H1 (cell line): ENCODE results near the gene LRRC32. TPM values are rescaled to one million over a fixed set of nuclear protein-coding genes. Genes with fewer than 3 reads are reported as not detected.

Experiments used
- CTCF ChIA-PET: fragments of 300-600 bp; sonication (Branson Sonifier 250); formaldehyde crosslinking; loops from one replicate; lab custom pipeline; 2021; ENCODE audit not compliant: partially characterized antibody; lab: Charles Lee
- POLR2A ChIA-PET: fragments of 300-600 bp; sonication (Branson Sonifier 250); formaldehyde crosslinking; loops from one replicate; lab custom pipeline; 2021; ENCODE audit warnings: inconsistent platforms; ENCODE audit not compliant: partially characterized antibody; lab: Charles Lee
- DNase-seq, 2 experiments: peaks; one replicate each; pipeline versions ENCODE4 v3.0.0 to v3.0.0-alpha.2; 2010 to 2022; ENCODE audit warnings: low spot score in 2 of 2, low read depth in 1 of 2, mixed read lengths in 1 of 2
- FAIRE-seq: peaks from 2 replicates; lab custom pipeline; 2011; peaks lifted over from hg19 to GRCh38; lab: Jason Lieb, UNC
- H2AFZ ChIP-seq: 2 replicates; pipeline ENCODE4 v1.8.1; 2012; ENCODE audit warnings: low read length, inconsistent platforms
- H2AK5ac ChIP-seq: 2 replicates; pipeline ENCODE4 v1.6.1; 2013; ENCODE audit warnings: low read depth, low read length
- H2BK120ac ChIP-seq: replicated peaks from 2 replicates; pipeline ENCODE3; 2013; ENCODE audit warnings: low read depth, low read length, inconsistent platforms
- H2BK12ac ChIP-seq: 2 replicates; pipeline ENCODE4 v1.6.1; 2013; ENCODE audit warnings: low read depth, low read length
- H2BK15ac ChIP-seq: 2 replicates; pipeline ENCODE4 v1.6.1; 2013; ENCODE audit warnings: low read length
- H2BK20ac ChIP-seq: 2 replicates; pipeline ENCODE4 v1.6.1; 2013; ENCODE audit warnings: low read length
- H2BK5ac ChIP-seq: 2 replicates; pipeline ENCODE4 v1.6.1; 2013; ENCODE audit warnings: low read depth, low read length
- H3K14ac ChIP-seq: 2 replicates; pipeline ENCODE4 v1.6.1; 2013; ENCODE audit warnings: inconsistent platforms; ENCODE audit not compliant: insufficient read length
- H3K18ac ChIP-seq: 2 replicates; pipeline ENCODE4 v1.6.1; 2013; ENCODE audit warnings: low read length; ENCODE audit errors: extremely low read depth
- H3K23ac ChIP-seq: 2 replicates; pipeline ENCODE4 v1.6.1; 2013; ENCODE audit warnings: inconsistent platforms; ENCODE audit not compliant: insufficient read length
- H3K23me2 ChIP-seq: 2 replicates; pipeline ENCODE4 v1.6.1; 2013; ENCODE audit warnings: low read depth, low read length
- H3K27ac ChIP-seq: 2 replicates; pipeline ENCODE4 v1.6.1; 2011; ENCODE audit warnings: low read depth, low read length, inconsistent platforms
- H3K27me3 ChIP-seq, 4 experiments: replicated peaks in 1 of 4; 1 replicate in 1 of 4; 2 replicates in 3 of 4; pipeline versions ENCODE4 v1.6.1 to v1.8.1; 2011 to 2013; ENCODE audit warnings: low read length in 3 of 4, mild to moderate bottlenecking in 3 of 4, inconsistent platforms in 2 of 4, mixed read lengths in 2 of 4, moderate library complexity in 1 of 4; ENCODE audit not compliant: control insufficient read depth in 3 of 4, insufficient read depth in 3 of 4; ENCODE audit errors: extremely low read depth in 1 of 4
- H3K36me3 ChIP-seq, 4 experiments: 2 replicates each; pipeline versions ENCODE4 v1.6.1 to v1.8.1; 2011 to 2013; ENCODE audit warnings: mild to moderate bottlenecking in 4 of 4, low read length in 3 of 4, moderate library complexity in 2 of 4, control low read depth in 1 of 4, inconsistent platforms in 1 of 4; ENCODE audit not compliant: insufficient read depth in 4 of 4, control insufficient read depth in 2 of 4
- H3K4ac ChIP-seq: replicated peaks from 2 replicates; pipeline ENCODE3; 2013; ENCODE audit warnings: low read length, low read depth, mixed read lengths, inconsistent platforms; ENCODE audit not compliant: insufficient read length
- H3K4me1 ChIP-seq, 4 experiments: replicated peaks in 1 of 4; 1 replicate in 1 of 4; 2 replicates in 3 of 4; pipeline versions ENCODE4 v1.6.1 to v1.8.1; 2011 to 2013; ENCODE audit warnings: low read length in 3 of 4, inconsistent platforms in 2 of 4, mixed read lengths in 1 of 4; ENCODE audit not compliant: insufficient read depth in 4 of 4, control insufficient read depth in 3 of 4
- H3K4me2 ChIP-seq, 2 experiments: 2 replicates each; pipeline versions ENCODE4 v1.6.1 to v1.8.1; 2011 to 2013; ENCODE audit warnings: low read depth in 2 of 2, low read length in 2 of 2, control low read depth in 1 of 2, inconsistent platforms in 1 of 2, mild to moderate bottlenecking in 1 of 2; ENCODE audit not compliant: insufficient read depth in 1 of 2
- H3K4me3 ChIP-seq, 4 experiments: fragments of 200-600, 300-600 bp in 1 of 4; sonication (generic), shearing (Covaris generic), sonication (Bioruptor Twin) in 1 of 4; 2 replicates each; pipeline versions ENCODE4 v1.5.1 to v1.8.1; 2011 to 2016; ENCODE audit warnings: low read length in 4 of 4, low read depth in 3 of 4, control low read depth in 2 of 4, inconsistent platforms in 2 of 4, mild to moderate bottlenecking in 2 of 4, mixed read lengths in 1 of 4, moderate library complexity in 1 of 4; ENCODE audit not compliant: insufficient read depth in 2 of 4; ENCODE audit errors: extremely low read depth in 1 of 4
- H3K56ac ChIP-seq: replicated peaks from 2 replicates; pipeline ENCODE3; 2013; ENCODE audit warnings: low read depth, mild to moderate bottlenecking, mixed read lengths, low read length, inconsistent platforms; ENCODE audit not compliant: insufficient read length
- H3K79me1 ChIP-seq: 2 replicates; pipeline ENCODE4 v1.6.1; 2013; ENCODE audit warnings: low read depth, low read length, control low read depth
- H3K79me2 ChIP-seq, 2 experiments: 2 replicates each; pipeline versions ENCODE4 v1.6.1 to v1.8.1; 2012 to 2013; ENCODE audit warnings: low read length in 2 of 2, mild to moderate bottlenecking in 2 of 2, inconsistent platforms in 1 of 2; ENCODE audit not compliant: insufficient read depth in 2 of 2, control insufficient read depth in 1 of 2
- H3K9ac ChIP-seq, 4 experiments: replicated peaks in 1 of 4; 1 replicate in 1 of 4; 2 replicates in 3 of 4; pipeline versions ENCODE4 v1.6.1 to v1.8.1; 2011 to 2013; ENCODE audit warnings: low read depth in 3 of 4, low read length in 3 of 4, control low read depth in 2 of 4, mild to moderate bottlenecking in 2 of 4, moderate library complexity in 2 of 4, inconsistent platforms in 1 of 4; ENCODE audit errors: extremely low read depth in 1 of 4
- H3K9me3 ChIP-seq, 2 experiments: 2 replicates each; pipeline versions ENCODE4 v1.6.1 to v1.8.1; 2012 to 2013; ENCODE audit warnings: mild to moderate bottlenecking in 2 of 2, moderate library complexity in 2 of 2, control low read depth in 1 of 2, inconsistent platforms in 1 of 2, low read depth in 1 of 2, low read length in 1 of 2, mixed read lengths in 1 of 2; ENCODE audit not compliant: insufficient read depth in 2 of 2
- H4K20me1 ChIP-seq, 2 experiments: replicated peaks in 1 of 2; 2 replicates each; pipeline versions ENCODE3 to v1.8.1; 2011 to 2013; ENCODE audit warnings: inconsistent platforms in 2 of 2, low read length in 2 of 2, mild to moderate bottlenecking in 1 of 2; ENCODE audit not compliant: insufficient read depth in 2 of 2, control insufficient read depth in 1 of 2
- H4K5ac ChIP-seq: 2 replicates; pipeline ENCODE4 v1.6.1; 2013; ENCODE audit warnings: low read length, low read depth, mixed read lengths, inconsistent platforms; ENCODE audit not compliant: insufficient read length
- H4K8ac ChIP-seq: 2 replicates; pipeline ENCODE4 v1.8.0; 2013; ENCODE audit warnings: mild to moderate bottlenecking, moderate library complexity, low read length, inconsistent platforms; ENCODE audit not compliant: insufficient read depth; ENCODE audit errors: extremely low read depth
- H4K91ac ChIP-seq: replicated peaks from 2 replicates; pipeline ENCODE3; 2013; ENCODE audit warnings: low read length, mixed read lengths, inconsistent platforms; ENCODE audit not compliant: insufficient read length
- ATF2 ChIP-seq: IDR thresholded peaks from 2 replicates; pipeline ENCODE4 v1.6.1; 2012; ENCODE audit warnings: low read length, inconsistent platforms
- EZH2 ChIP-seq: fragments of 200-600 bp; sonication (generic); IDR thresholded peaks from 2 replicates; pipeline ENCODE4 v1.7.1; 2012; ENCODE audit warnings: low read depth, mild to moderate bottlenecking, moderate library complexity, low read length, inconsistent platforms; ENCODE audit not compliant: severe bottlenecking
- GABPA ChIP-seq: IDR thresholded peaks from 2 replicates; pipeline ENCODE4 v1.6.1; 2011; ENCODE audit warnings: mild to moderate bottlenecking, low read length, moderate library complexity, borderline replicate concordance; ENCODE audit not compliant: insufficient read depth
- KDM4A ChIP-seq: IDR thresholded peaks from one replicate; pipeline ENCODE4 v1.7.1; 2012; ENCODE audit warnings: low read depth, mild to moderate bottlenecking, moderate library complexity, low read length, inconsistent platforms; ENCODE audit not compliant: severe bottlenecking
- NRF1 ChIP-seq: IDR thresholded peaks from 2 replicates; pipeline ENCODE4 v1.6.1; 2011; ENCODE audit warnings: mild to moderate bottlenecking, low read depth, low read length, improper control_type of control experiment
- POLR2A ChIP-seq, 2 experiments: IDR thresholded peaks; 1 replicate in 1 of 2; 2 replicates in 1 of 2; pipeline ENCODE4 v1.6.1; 2011; ENCODE audit warnings: low read depth in 2 of 2, low read length in 2 of 2, mild to moderate bottlenecking in 2 of 2; ENCODE audit errors: control extremely low read depth in 1 of 2
- TCF12 ChIP-seq: IDR thresholded peaks from 2 replicates; pipeline ENCODE4 v1.6.1; 2011; ENCODE audit warnings: low read depth, mild to moderate bottlenecking, low read length
- WGBS, 2 experiments: shearing (Covaris generic) in 1 of 2; methylation state at CpG; one replicate each; pipeline versions ENCODE4 v1.1.6 to v1.1.7; 2013 to 2015; ENCODE audit warnings: low lambda C conversion rate in 2 of 2, mixed read lengths in 2 of 2, inconsistent platforms in 1 of 2, low coverage in 1 of 2, missing lambda C conversion rate in 1 of 2; ENCODE audit not compliant: insufficient replicate concordance in 2 of 2, insufficient coverage in 1 of 2, insufficient read length in 1 of 2; ENCODE audit errors: extremely low coverage in 1 of 2, missing lambda C conversion rate in 1 of 2; 5-methylcytosine and 5-hydroxymethylcytosine counted together
- polyA plus RNA-seq, 7 experiments: library from polyadenylated mRNA; depleted of rRNA in 3 of 7; stranded (reverse) in 5 of 7; unstranded in 2 of 7; fragments of >200 nt in 5 of 7; fragments of 200-250 nt in 2 of 7; gene quantifications; 1 replicate in 5 of 7; 2 replicates in 1 of 7; 4 replicates in 1 of 7; pipeline versions ENCODE4 v1.2.1 to v1.2.3, GENCODE V29; 2011 to 2013; ENCODE audit warnings: missing spikeins in 2 of 7, mixed read lengths in 2 of 7
- total RNA-seq: library from RNA; stranded (reverse); fragmentation: NEBNext Ultra II Directional; extraction: Animal tissue kit (Norgen Biotek cat#: 25700); gene quantifications from 2 replicates; pipeline ENCODE4 v1.2.1, GENCODE V29; 2021

The LRRC32 gene
- total and polyA plus RNA-seq, 2 of the 8 experiments (the other 6 are each of a cell fraction or from before 2014, with no cell fraction given), result 0.99 to 1.9 TPM

- no peak overlapping the region for H3K4me3 ChIP-seq
- H3K36me3 ChIP-seq, result no peaks in the 10 kb centered on the region
- H2BK20ac ChIP-seq, result no peak overlapping the region
- H2AK5ac ChIP-seq, result no peak overlapping the region
- peak overlapping the region; percentile 27; the same call in 1 of the 2 replicates for H2BK12ac ChIP-seq
- no peak overlapping the region for H2BK5ac ChIP-seq
- POLR2A ChIA-PET, result no interaction called here
- no peaks in the 10 kb centered on the region for H4K20me1 ChIP-seq
- DNase-seq, result no peak
- no peak overlapping the region for H3K4me2 ChIP-seq
- H3K9me3 ChIP-seq, result no peaks in the 10 kb centered on the region
- no peak overlapping the region for H2AFZ ChIP-seq
- FAIRE-seq, result no peak
- no peaks in the 10 kb centered on the region for H3K79me1 ChIP-seq
- CTCF ChIA-PET, result interaction anchor here (0.7 to 2.1 kb wide), 5 partner anchors 9 to 63 kb away, joined by 3 to 8 read pairs (median 4); no protein-coding TSS in a partner anchor
- WGBS, 2 experiments, result 94% methylated on average over 33 of the region's 34 CpGs; no CpG with 5 or more reads in 1 of the 2 experiments
- H4K5ac ChIP-seq, result no peak overlapping the region
- H3K27me3 ChIP-seq, result no peaks in the 10 kb centered on the region
- no peak overlapping the region; the same call in 1 of the 2 replicates for H4K8ac ChIP-seq
- H3K4ac ChIP-seq, result no peak overlapping the region
- H3K18ac ChIP-seq, result no peak overlapping the region
- H2BK15ac ChIP-seq, result no peak overlapping the region
- no peaks in the 10 kb centered on the region for H3K79me2 ChIP-seq
- no peak overlapping the region for H3K27ac ChIP-seq
- H3K23ac ChIP-seq, result no peak overlapping the region
- H3K56ac ChIP-seq, result no peak overlapping the region
- H3K14ac ChIP-seq, result no peak overlapping the region
- no peak overlapping the region for H4K91ac ChIP-seq
- H3K4me1 ChIP-seq, result peaks cover 2 to 18% (median 6%) of the 10 kb centered on the region in 4 experiments
- no peak overlapping the region for H3K9ac ChIP-seq
- TF ChIP-seq POLR2A (IDR thresholded peaks at IDR 0.05; ENCODE audit: control extremely low read depth in 1 of 2, low read depth in 2 of 2, low read length in 2 of 2), result no peak
- TF ChIP-seq TCF12, result no peak
- TF ChIP-seq KDM4A, result no peak
- TF ChIP-seq NRF1, result no peak
- no peak for TF ChIP-seq GABPA
- TF ChIP-seq EZH2, result no peak
- no peak for TF ChIP-seq ATF2
- TF ChIP-seq, all 59 proteins: peak for 0
- Histone ChIP-seq H2BK120ac (no peak overlapping the region), H3K23me2 (no peaks in the 10 kb centered on the region)
Measured at GRCh38 chr11:76660533-76661305, 9.8 kb downstream of the LRRC32 start.
